ENCODE data around the gene NAA40.
A peak's percentile ranks its signal among the peaks of the same experiment; 100 is the strongest.

DNA sequence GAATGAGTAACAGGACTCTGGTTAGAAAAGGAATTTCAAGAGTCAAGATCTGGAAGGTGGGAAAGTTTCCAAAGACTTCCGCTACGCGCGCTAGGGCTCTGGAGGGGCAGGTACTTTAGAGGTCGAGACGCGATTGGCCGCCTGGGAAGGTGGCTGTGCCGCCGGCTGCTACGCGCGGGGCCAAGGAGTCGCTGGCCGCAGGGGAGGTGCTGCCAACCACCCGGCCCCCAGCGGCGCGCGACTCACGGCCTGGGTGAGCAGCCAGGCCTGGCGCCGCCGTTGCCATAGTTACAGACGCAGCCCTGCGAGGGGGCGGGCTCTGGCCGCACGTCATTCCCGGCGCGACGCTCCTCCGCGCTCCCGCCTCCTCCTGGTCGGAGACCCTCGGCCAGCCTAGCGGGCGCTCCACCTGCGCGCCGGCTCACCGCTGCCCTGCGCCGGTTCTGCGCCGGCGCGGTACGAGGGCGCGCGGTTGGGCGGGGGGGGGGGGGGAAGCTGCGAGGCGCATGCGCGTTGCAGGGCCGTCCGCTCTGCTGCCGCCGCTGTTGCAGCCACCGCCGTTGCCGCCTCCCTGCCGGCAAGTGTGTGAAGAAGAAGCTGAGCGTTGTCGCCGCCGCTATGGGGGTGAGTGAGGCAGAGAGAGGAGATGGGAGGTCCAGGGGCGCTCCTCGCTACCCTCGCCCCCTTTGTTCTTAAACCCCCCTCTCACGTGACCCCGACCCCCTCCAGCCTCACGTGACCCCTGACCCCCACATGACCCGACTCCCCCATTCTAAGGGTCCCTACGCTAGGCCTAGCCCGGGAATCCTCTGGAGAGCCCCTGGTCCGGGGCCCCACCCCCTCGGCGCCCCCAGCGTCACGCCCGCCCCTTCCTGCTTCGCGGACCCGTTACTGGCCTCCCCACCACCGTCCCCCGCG, at the start of gene NAA40:
- TF ChIP-seq SPI1 (IDR thresholded peaks at IDR 0.05; ENCODE audit: low read depth, low read length) = no peak
- TF ChIP-seq POLR2A (IDR thresholded peaks at IDR 0.05; ENCODE audit: low read depth, low read length) = peak; percentile 43; the same call in 1 of the 2 replicates
- TF ChIP-seq TAF1 (IDR thresholded peaks at IDR 0.05; ENCODE audit: low read depth, low read length) = no peak
- 0 out of 2 replicates have a peak, but pooled peaks have one; percentile 42 for TF ChIP-seq POLR2AphosphoS5 (IDR thresholded peaks at IDR 0.05; ENCODE audit: low read depth, low read length)
- TF ChIP-seq PAX5 (IDR thresholded peaks at IDR 0.05; ENCODE audit: insufficient read depth, low read length, severe bottlenecking) = peak; percentile 32
- no peak for TF ChIP-seq POU2F2 (IDR thresholded peaks at IDR 0.05; ENCODE audit: low read depth, low read length)
